ENCODE results near the gene DHRS7C.

Gene DHRS7C

GRCh38 chr17:9765322-9765721, 26.1 kb downstream of the DHRS7C start:
- DNase-seq (ENCODE audit: low read depth), result no peak

DNA sequence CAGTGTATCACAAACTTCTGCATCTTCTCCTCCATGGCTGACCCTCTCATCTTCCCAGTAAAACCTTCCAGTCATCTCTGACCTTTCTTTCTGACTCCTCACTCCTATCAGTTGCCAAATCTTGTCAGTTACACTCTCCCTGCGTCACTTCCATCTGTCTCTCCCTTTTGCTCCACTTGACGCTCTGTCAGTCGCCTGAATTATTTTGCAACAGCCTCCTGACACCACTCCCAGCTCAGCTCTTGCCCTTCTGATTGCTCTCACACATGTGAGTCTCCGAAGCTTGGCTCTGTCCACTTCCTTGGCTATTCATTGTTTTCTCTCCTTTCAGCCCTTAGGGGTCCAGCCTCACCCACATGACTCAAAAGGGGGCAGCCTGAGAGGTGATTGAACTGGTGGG, 27.7 kb downstream of the DHRS7C start:
- no peak for DNase-seq (ENCODE audit: low read depth)

GRCh38 chr17:9760266-9760665, 31.1 kb downstream of the DHRS7C start:
- no peak for DNase-seq (ENCODE audit: low read depth)

GRCh38 chr17:9755083-9755482, 36.3 kb downstream of the DHRS7C start:
- DNase-seq (ENCODE audit: low read depth), result no peak

DNA sequence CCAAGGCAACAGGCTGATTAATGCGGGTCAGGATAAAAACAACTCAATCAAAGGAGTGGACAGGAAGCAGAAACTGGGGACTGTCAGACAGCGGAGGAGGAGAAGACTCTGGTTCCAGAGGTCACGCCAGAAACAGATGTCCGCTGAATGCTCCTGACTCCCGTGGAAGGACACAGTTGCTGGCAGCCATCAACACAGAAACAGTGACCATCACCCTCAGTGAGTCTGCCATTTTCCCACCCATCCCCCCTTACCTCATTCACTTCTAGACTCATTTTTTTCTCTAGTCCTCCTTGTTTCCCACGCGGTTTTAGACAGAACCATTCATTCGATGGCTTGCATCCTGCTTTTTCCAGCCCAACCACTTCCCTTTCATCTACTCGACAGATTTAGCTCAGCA, 40.9 kb downstream of the DHRS7C start:
- no peak for DNase-seq (ENCODE audit: low read depth)

GRCh38 chr17:9729735-9730420, 61.5 kb downstream of the DHRS7C start:
- DNase-seq (ENCODE audit: low read depth), result no peak

DNA sequence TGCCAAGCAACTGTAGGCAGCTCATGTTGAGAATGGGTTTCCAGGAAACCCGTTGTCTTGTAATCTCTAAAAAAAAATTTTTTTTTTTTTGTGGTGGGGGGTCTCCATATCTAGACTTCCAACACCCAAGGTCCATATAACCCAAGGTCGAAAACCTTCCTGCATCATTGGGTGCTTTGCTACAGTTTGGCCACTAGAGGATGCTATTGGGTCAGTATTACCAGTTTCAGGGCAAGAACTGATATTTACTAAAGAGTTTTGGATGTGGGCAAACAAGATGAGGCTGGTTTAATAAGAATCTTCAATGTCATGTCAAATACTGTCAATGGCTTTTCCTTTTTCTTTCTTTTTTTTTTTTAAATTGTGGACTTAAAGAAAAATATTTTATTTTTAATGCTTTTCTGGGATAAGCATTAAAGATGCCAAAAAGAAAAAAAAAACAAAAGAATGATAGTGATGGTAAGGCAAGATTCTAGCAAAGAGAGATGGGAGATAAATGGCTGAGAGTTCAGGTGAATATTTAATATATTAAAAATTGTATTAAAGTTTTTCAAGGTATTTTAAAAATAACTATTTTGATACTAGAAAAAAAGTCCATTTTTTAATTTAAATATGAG, 62.2 kb downstream of the DHRS7C start:
- DNase-seq (ENCODE audit: low read depth), result peak; percentile 22

- DNase-seq (ENCODE audit: low read depth), result no peak
Observed at GRCh38 chr17:9728564-9728963, 62.8 kb downstream of the DHRS7C start.

- DNase-seq (ENCODE audit: low read depth), result no peak
Observed at GRCh38 chr17:9728005-9728404, 63.4 kb downstream of the DHRS7C start.

- no peak for DNase-seq (ENCODE audit: low read depth)
Observed at GRCh38 chr17:9726291-9726690, 65.1 kb downstream of the DHRS7C start.

DNA sequence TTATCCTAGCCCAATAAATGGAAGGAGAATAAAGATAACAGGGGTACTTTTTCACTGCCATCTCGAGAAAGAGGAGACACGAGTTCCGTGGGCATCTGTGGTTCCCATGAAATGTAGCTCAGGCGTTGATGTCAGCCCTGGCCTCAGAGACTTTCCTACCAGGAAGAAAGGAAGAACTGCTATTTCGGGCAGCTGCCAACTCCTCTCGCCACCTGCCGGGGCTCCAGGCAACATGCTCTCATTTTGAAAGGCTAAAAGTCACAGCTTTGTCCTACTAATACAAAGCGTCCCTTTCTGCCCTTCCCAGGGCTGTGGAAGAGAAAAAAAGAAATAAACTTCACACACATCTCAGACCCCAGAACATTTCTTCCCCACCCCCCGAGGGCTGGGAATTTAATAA, 65.8 kb downstream of the DHRS7C start:
- no peak for DNase-seq (ENCODE audit: low read depth)

All from fibroblast of the conjunctiva (primary cell).